ENCODE results near the gene NKX3-2. TPM values are rescaled to one million over a fixed set of nuclear protein-coding genes. Genes with fewer than 3 reads are reported as not detected.

NKX3-2 gene
- total RNA-seq, 2 experiments from 2014 or later, result 0.57 to 0.63 TPM

- H3K9me2 ChIP-seq (ENCODE audit: insufficient read depth, low read length), result no peaks in the 10 kb centered on the region
- ChIA-PET POLR2A (interaction anchor here (0.6 kb wide), 1 partner anchor 87 kb away, joined by 3 read pairs; no protein-coding TSS in a partner anchor), CTCF (ENCODE audit: unreplicated experiment) (no interaction called here)
- TF ChIP-seq CTCF (conservative IDR thresholded peaks at IDR 0.05; ENCODE audit: low read length) (no peak), EZH2phosphoT487 (IDR thresholded peaks at IDR 0.05; ENCODE audit: borderline replicate concordance, low read depth, low read length) (no peak)
- no peaks in the 10 kb centered on the region for H3K4me1 ChIP-seq (ENCODE audit: insufficient read depth, low read length, poor library complexity, severe bottlenecking)
- H2AFZ ChIP-seq (ENCODE audit: low read length), result no peak overlapping the region
- intact Hi-C loops (cut with micrococcal nuclease; ENCODE audit: unreplicated experiment), result no loop called here
- BruUV-seq (replicated peaks), result no TSS peak
- H3K4me2 ChIP-seq (ENCODE audit: low read length), result no peak overlapping the region
- no peak for DNase-seq (ENCODE audit: low spot score)
- H3K79me2 ChIP-seq (ENCODE audit: insufficient read depth, low read depth, low read length), result no peaks in the 10 kb centered on the region
- no peaks in the 10 kb centered on the region for H4K20me1 ChIP-seq (ENCODE audit: insufficient read depth, low read length)
- H3K27ac ChIP-seq (ENCODE audit: low read depth, low read length, poor library complexity, severe bottlenecking), result no peak overlapping the region
- H3K9me3 ChIP-seq (ENCODE audit: low read length), result no peaks in the 10 kb centered on the region
- no peaks in the 10 kb centered on the region for H3K36me3 ChIP-seq (ENCODE audit: insufficient read depth, low read length)
- no peak overlapping the region for H3K4me3 ChIP-seq (ENCODE audit: low read depth, low read length, poor library complexity, severe bottlenecking)
These were observed 9.8 kb downstream of the NKX3-2 start for GRCh38 chr4:13534344-13535063.

GRCh38 chr4:13533670-13534343, 10.5 kb downstream of the NKX3-2 start:
- TF ChIP-seq EZH2phosphoT487 (IDR thresholded peaks at IDR 0.05; ENCODE audit: borderline replicate concordance, low read depth, low read length) (no peak), CTCF (conservative IDR thresholded peaks at IDR 0.05; ENCODE audit: low read length) (no peak)
- ChIA-PET CTCF (ENCODE audit: unreplicated experiment) (no interaction called here), POLR2A (no interaction called here)
- Histone ChIP-seq H3K79me2 (ENCODE audit: insufficient read depth, low read depth, low read length) (no peaks in the 10 kb centered on the region), H3K4me1 (ENCODE audit: insufficient read depth, low read length, poor library complexity, severe bottlenecking) (peaks cover 4% of the 10 kb centered on the region), H3K27ac (ENCODE audit: low read depth, low read length, poor library complexity, severe bottlenecking) (no peak overlapping the region), H3K36me3 (ENCODE audit: insufficient read depth, low read length) (no peaks in the 10 kb centered on the region), H2AFZ (ENCODE audit: low read length) (no peak overlapping the region), H3K9me3 (ENCODE audit: low read length) (no peaks in the 10 kb centered on the region), H4K20me1 (ENCODE audit: insufficient read depth, low read length) (no peaks in the 10 kb centered on the region), H3K9me2 (ENCODE audit: insufficient read depth, low read length) (no peaks in the 10 kb centered on the region), H3K4me3 (ENCODE audit: low read depth, low read length, poor library complexity, severe bottlenecking) (no peak overlapping the region), H3K4me2 (ENCODE audit: low read length) (no peak overlapping the region)
- no peak for DNase-seq (ENCODE audit: low spot score)
- BruUV-seq (replicated peaks), result no TSS peak
- intact Hi-C loops (cut with micrococcal nuclease; ENCODE audit: unreplicated experiment), result no loop called here

GRCh38 chr4:13531625-13531998, 12.7 kb downstream of the NKX3-2 start:
- H3K4me2 ChIP-seq (ENCODE audit: low read length), result no peak overlapping the region
- intact Hi-C loops (cut with micrococcal nuclease; ENCODE audit: unreplicated experiment), result no loop called here

More at GRCh38 chr4:13531625-13531998, 12.7 kb downstream of the NKX3-2 start:
- TF ChIP-seq EZH2phosphoT487 (IDR thresholded peaks at IDR 0.05; ENCODE audit: borderline replicate concordance, low read depth, low read length), result no peak
- TF ChIP-seq CTCF (conservative IDR thresholded peaks at IDR 0.05; ENCODE audit: low read length), result no peak
- no peaks in the 10 kb centered on the region for H4K20me1 ChIP-seq (ENCODE audit: insufficient read depth, low read length)
- no peaks in the 10 kb centered on the region for H3K9me3 ChIP-seq (ENCODE audit: low read length)
- ChIA-PET POLR2A (no interaction called here), CTCF (ENCODE audit: unreplicated experiment) (no interaction called here)
- no peaks in the 10 kb centered on the region for H3K79me2 ChIP-seq (ENCODE audit: insufficient read depth, low read depth, low read length)
- BruUV-seq (replicated peaks), result no TSS peak
- H3K27ac ChIP-seq (ENCODE audit: low read depth, low read length, poor library complexity, severe bottlenecking), result no peak overlapping the region
- H3K4me3 ChIP-seq (ENCODE audit: low read depth, low read length, poor library complexity, severe bottlenecking), result no peak overlapping the region
- DNase-seq (ENCODE audit: low spot score), result no peak
- H3K9me2 ChIP-seq (ENCODE audit: insufficient read depth, low read length), result no peaks in the 10 kb centered on the region
- H2AFZ ChIP-seq (ENCODE audit: low read length), result no peak overlapping the region
- H3K36me3 ChIP-seq (ENCODE audit: insufficient read depth, low read length), result no peaks in the 10 kb centered on the region
- peaks cover 13% of the 10 kb centered on the region for H3K4me1 ChIP-seq (ENCODE audit: insufficient read depth, low read length, poor library complexity, severe bottlenecking)
